CD4-positive, alpha-beta T cell treated with Interleukin-4 for 1 hour (primary cell): Measurements from ENCODE around the gene ARSB.

Experiments
- DNase-seq, 2 donors: peaks; one replicate each; pipeline ENCODE4 v3.0.0-alpha.2; 2020 to 2022

The ARSB gene

DNA sequence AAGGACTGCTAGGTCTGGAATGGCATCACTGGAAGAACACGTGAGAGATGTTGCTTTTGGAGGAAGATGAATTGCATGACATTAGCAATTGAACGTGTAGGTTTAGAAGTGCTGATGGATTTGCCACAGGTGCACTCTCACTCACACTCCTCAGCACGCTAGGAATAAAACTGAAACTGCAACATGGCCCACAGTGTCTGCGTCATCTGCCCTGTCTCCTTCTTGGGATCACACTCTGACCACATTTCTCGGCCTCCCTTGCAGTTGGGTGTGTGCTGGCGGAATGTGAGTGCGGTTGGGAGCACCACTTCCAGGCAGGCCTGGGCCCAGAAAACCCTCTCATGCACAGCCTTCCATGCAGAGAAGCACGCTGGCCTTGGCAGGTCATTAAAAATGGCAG is 183.7 kb downstream of the ARSB start:
- DNase-seq: no peak

DNA sequence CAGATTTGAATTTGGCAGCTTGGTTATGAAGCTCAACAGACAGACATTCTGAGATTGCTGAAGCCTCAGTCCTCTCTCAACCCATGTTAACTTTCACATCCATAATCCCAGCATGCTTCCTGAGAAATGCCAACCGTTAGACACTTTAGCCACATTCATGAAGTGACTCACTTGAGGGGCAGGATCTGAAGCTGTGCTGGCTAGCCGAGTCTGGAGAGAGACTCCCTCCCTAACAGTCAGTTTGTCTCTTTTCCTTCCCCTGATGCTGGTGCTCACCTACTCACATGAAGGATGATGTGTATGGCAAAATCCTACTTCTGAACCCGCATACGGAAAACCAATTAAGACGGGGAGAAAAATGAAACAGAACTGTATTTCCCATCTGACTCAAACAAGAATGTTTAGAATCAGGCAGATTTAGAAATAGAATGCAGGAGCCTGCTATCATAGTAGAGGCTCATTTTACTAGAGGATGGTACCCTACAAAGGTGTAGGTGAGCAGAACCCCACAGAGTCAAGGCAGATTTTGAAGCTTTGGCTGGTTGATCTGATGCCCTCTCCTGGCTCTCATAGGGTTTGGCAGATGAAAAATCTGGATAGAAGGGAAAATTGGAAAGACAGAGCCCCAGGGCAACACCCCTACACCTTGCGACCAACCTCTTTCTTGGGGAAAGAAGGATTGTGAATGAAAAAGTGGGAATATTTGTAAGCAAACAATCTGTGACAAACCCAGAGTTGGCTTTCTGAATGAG is 185.7 kb downstream of the ARSB start:
- no peak for DNase-seq

DNA sequence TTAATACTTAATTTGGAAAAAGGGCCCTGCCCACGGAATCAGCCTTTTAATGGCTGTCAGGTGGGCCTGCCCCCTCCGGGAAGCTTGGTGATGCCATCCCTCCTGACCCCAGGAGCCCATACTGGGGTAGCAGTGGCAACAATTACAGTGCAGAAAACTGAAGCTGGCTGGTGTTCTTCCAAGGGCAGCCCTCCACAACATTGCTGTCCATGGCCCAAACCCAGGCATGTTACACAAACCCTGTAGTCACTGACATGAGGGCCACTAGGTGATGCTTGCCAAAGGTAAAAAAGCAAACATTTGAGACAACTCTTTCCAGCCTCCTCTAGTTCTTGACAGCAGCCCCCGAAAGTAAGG is 186.5 kb downstream of the ARSB start:
- no peak for DNase-seq

- DNase-seq: no peak
Measured at GRCh38 chr5:78797936-78798672, 187.0 kb downstream of the ARSB start.

GRCh38 chr5:78795757-78796156 is 189.4 kb downstream of the ARSB start:
- no peak for DNase-seq

DNA sequence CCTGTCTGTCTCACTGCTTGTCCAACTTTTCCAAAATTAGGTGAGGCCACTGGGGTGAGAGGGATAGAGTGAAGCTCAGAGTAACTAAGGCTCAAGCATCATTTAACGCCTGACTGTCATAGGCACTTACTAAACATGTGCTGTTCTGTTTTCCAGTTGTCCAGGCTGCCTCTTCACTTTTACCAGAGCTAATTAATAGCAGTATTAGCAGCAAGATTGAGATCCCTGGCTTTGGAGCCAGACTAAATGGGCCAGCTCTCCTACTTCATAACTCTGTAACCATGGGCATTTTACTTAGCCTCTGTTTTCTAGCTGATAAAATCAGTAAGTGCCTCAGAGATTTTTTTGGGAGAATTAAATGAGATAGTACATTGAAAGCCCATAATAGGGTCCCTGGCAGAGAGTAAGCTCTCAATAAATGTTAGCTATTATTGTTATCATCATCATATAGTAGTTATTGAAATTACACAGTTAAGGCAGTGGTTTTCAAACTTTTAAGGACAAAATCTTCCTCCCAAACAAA is 190.4 kb downstream of the ARSB start:
- no peak for DNase-seq

DNA sequence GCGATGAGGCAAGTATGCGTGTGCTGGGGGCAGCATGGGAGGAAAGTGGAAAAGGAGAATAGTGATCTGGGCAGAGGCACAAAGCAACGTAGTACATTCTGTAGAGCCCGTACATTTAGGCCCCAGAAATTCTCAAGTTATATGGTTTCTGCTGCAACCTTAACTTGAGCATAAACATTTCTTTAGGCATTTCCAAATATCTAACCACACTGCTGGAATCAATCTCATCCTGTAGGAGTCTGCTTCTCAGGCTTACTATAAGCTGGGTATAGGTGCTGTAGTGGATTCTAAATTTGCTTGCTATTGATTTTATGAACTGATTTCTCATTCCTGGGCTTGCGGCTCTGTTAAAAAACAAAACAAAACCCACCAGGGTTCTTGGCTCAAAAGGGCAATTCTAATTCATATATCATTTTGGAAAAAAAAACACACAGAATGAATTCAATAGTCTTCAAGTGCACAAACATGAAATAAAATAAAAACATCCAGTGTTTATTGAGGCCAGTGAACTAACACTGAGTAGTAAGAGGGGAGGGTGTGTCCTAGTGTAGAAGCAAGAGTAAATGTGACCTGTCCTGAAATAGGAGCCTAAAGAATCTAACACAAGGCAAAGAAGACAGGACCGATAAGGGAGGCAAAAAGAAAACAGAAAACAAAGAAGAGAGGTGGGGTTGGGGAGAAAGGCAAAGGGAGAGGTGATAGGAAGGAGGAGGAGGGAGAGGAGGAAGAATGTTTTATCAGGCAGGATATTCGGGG is 191.0 kb downstream of the ARSB start:
- DNase-seq: no peak

DNA sequence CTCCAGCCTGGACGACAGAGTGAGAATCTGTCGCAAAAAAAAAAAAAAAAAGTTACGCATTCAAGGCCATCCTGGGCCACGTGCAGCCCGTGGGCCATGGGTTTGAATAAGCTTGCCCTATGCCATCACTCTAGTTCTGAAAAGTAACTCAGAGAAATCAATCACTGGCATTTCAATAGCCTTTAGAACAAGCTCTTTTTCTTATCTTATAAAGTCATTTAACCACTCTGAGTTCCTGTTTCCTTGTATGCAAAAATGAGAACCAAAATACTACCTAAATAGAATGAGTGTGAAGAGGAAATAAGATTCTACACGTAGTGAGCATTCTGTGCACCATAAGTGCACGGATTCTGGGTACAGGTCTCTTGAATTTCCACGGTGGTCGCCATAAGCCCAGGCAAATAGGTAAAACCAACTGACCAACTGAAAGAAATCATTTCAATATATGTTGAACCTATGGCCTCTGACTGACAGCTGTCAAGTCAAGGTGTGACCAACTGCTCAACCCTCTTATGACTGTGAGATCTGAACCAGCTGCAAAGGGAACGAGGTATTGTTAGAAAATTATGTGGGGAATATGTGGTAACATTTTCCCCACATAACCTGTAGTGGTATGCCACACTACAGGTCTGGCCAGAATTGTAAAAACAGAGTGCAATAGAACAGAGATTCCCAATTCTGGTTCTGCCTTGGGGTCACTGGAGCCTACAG is 192.6 kb downstream of the ARSB start:
- DNase-seq: no peak

GRCh38 chr5:78791501-78792100 is 193.5 kb downstream of the ARSB start:
- DNase-seq: no peak

DNA sequence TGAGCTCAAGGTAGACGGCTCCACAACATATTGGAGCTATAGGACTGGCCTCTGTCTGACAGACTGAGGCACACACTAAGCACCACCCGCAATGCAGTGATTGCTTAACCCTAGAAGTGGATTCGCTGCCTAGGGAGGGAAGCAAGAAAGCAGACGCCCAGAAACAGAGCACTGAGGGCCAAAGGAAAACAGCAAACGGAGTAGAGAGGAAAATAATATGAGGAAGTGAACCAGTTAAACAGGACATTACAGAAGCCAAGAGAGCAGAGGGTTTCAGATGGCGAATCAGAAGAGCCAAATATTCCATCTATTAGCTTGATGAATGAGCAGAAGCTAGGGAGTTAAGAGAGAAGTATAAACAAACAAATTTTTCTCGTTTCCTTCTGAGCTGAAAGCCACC is 197.3 kb downstream of the ARSB start:
- DNase-seq: no peak

GRCh38 chr5:78785454-78785853 is 199.7 kb downstream of the ARSB start:
- DNase-seq: no peak

- DNase-seq: no peak
Measured at GRCh38 chr5:78783434-78784130, 201.5 kb downstream of the ARSB start.

DNA sequence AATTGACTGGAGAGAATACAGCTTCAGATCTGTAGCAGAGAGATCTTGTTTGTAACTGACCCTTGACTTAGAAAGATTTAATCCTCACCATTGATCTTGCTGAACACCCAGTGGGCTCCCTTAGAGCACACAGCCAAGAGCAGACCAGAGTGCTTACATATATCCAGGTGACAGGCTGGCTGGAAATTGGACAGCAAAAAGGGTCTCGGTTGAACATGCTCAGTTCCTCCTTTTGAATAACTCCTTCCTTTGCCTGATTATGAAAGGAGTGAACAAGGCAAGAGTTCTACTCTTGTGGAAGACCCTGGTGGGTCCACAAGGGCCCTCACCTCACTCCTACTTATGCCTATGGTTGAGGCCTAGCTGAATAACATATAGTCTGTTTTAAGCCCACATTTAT is 202.4 kb downstream of the ARSB start:
- DNase-seq: no peak

DNA sequence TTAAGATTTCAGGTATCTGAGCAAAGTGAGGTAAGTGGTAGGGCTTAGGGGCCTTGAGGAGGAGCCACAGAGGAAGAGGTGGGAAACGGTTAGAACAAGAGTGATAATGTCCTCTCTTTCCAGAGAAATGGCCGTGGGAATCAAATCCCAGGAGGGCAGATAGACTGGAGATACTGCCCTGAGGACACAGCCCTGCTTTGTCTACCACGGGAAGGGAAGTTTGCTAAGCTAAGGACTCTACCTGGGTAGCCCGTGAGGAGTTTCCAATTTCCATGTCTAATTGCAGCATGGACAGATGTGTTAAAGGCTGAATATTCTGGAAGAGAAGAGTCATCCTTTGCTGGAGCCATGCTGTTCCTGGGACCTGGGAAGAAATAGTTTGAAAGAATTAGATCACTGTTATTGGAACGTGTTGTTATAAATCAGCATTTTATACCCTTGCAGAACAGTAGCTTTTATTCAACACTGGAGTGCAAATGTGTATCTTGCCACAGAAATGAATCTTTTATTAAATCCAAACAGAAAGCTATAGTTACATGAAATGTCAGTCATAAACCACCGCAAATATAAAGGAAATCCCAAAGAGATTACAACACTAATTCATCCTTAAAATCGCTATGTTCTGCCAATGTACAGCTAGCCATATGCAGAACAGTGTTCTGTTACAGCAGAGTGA is 203.4 kb downstream of the ARSB start:
- DNase-seq: no peak

GRCh38 chr5:78779771-78780616 is 205.1 kb downstream of the ARSB start:
- DNase-seq: no peak

DNA sequence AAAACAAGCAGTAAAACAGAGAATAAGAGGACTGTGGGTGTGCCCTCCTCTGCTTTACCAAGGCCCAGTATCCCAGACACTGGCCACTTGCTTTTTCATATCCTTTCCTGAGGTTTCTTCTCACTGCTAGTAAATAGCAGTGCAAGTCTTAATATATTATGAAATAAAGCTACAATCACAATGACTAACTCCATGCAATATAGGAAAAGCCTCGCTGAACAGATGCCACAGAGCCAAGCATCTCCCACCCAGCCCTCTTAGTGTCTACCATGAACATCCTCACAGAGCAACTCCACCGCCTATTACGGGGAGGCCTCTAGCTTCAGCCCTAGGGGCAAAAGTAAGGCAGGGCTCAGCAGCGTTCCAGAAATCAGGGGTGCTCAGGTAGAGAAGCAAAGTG is 205.8 kb downstream of the ARSB start:
- no peak for DNase-seq

GRCh38 chr5:78778538-78778937 is 206.6 kb downstream of the ARSB start:
- DNase-seq: no peak

DNA sequence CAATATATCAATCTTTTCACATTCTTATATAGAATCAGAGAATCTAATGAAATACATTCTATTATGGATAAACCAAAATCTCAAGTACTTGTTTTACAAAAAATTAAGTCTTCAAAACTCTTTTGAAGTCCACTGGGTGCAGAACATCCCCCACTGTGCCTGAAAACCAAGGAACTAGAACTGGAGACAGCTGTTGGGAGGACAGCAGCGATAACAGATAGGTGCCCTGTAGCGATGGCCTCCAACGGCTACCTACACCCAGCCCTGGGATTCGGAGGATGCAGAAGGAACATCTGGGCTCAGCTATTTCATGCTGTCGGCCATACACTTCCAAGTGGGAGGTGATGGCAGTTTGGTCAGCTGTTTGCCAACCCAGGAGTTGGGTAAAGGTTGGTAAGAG is 207.2 kb downstream of the ARSB start:
- DNase-seq: no peak

DNA sequence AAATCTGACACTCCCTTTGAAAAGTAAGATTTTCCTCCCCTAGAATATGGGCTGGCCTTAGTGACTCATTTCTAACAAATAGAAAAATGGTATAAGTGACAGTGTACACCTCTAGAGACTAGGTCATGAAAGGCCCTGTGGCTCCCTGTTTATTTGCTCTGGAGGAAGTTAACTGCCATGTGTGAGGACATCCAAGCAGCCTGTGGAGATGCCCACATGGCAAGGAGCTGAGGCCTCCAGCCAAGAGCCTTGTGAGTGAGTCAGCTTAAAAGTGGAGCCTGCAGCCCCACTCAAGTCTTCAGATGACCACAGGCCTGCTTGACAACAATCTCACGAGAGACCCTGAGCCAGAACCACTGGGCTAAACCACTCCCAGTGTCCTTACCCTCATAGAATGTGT is 208.5 kb downstream of the ARSB start:
- no peak for DNase-seq

DNA sequence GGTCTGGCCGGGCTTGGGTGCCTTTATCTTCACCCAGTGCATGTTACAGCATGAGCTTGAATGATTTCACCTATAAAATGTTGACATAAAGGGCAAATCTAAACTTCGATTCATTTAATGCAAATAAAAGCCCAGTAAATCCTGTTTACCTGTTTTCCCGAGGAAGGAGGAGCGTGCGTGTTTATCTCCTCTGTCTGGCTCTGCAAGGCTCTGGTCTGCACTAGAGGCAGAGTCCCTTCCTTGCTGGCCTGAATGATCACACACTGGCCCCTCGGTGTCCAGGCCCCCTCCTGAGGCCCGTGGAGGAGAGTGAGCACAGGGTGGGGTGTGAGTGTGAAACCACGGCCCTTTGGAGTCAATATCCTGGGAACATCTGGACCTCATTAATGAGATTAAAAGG is 211.5 kb downstream of the ARSB start:
- DNase-seq: no peak
